Activated CD8-positive, alpha-beta memory T cell treated with anti-CD3 and anti-CD28 coated beads for 36 hours (primary cell): ENCODE measurements around the gene SUSD3. TPM values are rescaled to one million over a fixed set of nuclear protein-coding genes. Genes with fewer than 3 reads are reported as not detected.

Experiments used
- CTCF ChIA-PET: fragments of 350-600 bp; sonication (Branson Sonifier 250); formaldehyde crosslinking; loops from one replicate; lab custom pipeline; 2021; ENCODE audit warnings: antibody characterized with exemption; lab: Charles Lee
- POLR2A ChIA-PET: fragments of 350-600 bp; sonication (Branson Sonifier 250); formaldehyde crosslinking; loops from one replicate; lab custom pipeline; 2021; ENCODE audit warnings: antibody characterized with exemption; lab: Charles Lee
- total RNA-seq, 2 experiments: library from RNA; stranded (reverse); gene quantifications; one replicate each; pipeline ENCODE4 v1.2.3, GENCODE V29; 2021

SUSD3 gene
- total RNA-seq, 2 experiments from 2014 or later = 15.4 to 15.7 TPM

DNA sequence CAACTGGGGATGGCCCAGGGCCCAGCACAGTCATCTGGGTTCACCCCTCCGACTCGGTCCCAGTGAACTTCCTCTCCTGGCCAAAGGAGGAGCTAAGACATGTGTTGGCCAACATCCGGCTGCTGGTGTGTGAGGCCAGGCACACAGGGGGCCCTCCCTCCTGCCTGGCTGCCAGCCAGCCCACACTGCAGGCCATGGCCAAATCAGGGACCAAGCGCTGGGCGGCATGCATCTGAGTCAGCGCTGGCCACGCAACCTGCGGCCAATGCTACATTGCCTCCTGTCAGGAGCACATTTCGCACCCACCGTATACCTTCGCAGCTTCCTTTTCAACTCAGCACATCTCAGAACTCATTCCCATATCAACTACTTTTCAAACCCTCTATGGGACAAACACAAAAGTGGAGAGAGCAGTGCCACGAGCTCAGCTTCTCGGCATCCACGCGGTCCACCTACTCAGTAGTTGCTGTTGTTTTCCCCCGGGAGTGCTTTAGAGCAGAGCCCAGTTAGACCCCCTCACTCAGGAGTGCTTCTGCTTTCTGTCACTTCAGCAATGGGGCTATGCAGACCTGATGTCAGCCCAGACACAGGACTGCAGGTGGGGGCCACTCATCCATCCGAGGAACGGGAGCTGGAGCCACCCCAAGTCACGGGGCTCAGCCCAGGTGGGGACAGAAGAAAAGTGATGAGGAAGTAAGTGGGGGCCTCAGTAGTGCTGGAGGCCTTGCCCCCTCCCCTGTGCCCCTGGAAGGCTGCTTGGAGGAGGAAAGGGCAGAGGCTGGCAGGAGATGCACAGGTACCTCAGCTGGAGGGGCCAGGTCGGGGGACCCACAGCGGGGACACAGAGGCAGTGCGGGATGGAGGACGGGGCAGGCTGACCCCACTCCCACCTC is 61.7 kb downstream of the SUSD3 start:
- POLR2A ChIA-PET = interaction anchor here (1.7 kb wide), 1 partner anchor 14 kb away, joined by 10 read pairs; the partner anchor contains the start of gene NINJ1
- CTCF ChIA-PET = interaction anchor here (1.0 to 5.2 kb wide), 3 partner anchors 10 to 13 kb away, joined by 6 to 42 read pairs (median 13); no protein-coding TSS in a partner anchor

DNA sequence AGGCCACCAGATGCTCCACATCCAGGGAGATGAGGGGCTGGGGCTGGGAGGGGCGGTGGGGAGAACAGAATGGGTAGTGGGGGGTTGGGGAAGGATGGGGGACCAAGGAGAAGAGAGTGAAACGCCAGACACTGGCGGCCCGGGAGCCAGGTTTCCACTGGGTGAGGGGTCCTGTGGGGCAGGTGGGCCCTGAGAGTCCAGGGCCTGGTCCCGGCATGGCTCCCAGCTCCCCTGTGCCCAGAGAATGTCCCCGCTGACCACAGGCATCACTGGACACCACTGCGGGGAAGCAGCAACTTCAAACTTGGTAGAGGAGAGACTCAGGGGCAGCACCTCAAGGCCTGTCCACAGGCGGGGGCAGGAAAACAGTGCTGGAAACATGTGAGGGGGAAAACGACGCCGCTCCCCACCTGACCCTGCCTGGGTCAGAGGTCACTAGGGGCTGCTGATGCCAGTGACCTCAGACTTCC is 62.4 kb downstream of the SUSD3 start:
- POLR2A ChIA-PET = no interaction called here
- CTCF ChIA-PET = interaction anchor here (3.1 to 5.2 kb wide), 2 partner anchors 9 to 12 kb away, joined by 13 to 42 read pairs; no protein-coding TSS in a partner anchor

DNA sequence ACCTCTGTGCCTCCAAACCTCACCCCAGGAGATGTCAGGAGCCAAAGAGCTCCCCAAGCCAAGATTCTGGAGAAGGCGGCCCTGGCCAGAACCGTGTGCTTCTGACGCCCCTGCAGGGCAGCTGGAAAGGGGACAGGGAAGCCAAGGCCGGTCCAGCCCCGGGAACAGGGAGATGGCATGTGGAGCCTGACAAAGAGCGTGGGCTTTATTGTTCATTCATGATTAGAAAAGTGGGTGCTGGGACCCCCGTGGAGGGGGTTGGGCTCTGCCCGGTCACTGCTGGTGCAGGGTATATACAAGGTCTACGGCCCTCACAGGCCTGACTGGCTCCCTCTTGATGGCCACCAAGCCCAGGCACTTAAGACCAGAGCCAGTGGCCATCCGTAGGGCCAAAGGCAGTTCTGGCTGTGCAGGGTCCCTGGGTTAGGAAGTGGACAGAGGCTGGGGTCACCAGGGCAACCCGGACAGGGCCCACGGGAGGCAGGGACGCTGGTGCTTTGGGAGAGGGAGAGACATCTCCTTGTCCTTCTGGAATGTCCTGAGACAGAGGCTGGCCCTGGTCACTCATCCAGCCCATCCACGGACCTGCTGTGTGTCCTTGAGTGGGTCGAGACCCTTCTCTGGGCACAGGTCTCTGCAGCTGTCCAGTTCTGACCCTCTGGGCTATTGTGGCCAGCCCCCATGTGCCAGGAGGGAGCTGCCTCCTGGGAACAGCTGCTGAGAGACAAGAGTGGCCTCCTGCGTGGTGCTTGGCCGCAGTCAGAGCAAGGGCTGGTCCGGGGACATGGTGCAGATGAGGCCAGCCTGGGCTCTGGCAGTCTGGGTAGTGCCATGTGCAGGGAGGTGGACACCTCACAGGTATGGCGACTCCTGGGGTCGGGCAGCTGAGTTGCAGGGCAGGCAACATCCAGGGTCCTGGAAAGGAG is 63.1 kb downstream of the SUSD3 start:
- POLR2A ChIA-PET = no interaction called here
- CTCF ChIA-PET = interaction anchor here (3.1 to 5.2 kb wide), 2 partner anchors 8 to 13 kb away, joined by 13 to 42 read pairs; no protein-coding TSS in a partner anchor

DNA sequence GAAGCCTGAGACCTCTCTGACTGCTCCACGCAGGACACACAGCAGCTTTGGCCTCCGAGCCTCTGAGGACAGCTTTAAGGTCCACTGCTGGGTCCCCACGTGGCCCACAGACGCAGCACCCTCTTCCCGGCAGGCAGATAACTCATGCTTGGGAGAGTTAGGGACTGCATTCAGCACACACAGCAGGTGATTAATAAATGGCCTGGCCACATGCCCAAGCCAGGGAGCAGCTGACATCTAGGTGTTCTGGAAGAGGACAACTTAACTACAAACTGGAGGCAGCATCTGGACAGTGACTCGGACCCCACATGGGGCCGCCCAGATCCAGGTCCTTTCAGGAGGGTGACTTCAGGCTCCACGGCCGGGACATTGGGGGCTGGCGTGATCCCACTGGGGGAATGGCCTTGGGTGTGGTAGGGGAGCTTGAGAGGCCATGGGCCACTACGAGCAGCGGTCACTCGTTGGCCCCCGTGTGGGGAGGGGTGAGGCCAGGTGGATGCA is 64.3 kb downstream of the SUSD3 start:
- CTCF ChIA-PET = interaction anchor here (1.6 kb wide), 1 partner anchor 14 kb away, joined by 7 read pairs; no protein-coding TSS in a partner anchor
- POLR2A ChIA-PET = no interaction called here

DNA sequence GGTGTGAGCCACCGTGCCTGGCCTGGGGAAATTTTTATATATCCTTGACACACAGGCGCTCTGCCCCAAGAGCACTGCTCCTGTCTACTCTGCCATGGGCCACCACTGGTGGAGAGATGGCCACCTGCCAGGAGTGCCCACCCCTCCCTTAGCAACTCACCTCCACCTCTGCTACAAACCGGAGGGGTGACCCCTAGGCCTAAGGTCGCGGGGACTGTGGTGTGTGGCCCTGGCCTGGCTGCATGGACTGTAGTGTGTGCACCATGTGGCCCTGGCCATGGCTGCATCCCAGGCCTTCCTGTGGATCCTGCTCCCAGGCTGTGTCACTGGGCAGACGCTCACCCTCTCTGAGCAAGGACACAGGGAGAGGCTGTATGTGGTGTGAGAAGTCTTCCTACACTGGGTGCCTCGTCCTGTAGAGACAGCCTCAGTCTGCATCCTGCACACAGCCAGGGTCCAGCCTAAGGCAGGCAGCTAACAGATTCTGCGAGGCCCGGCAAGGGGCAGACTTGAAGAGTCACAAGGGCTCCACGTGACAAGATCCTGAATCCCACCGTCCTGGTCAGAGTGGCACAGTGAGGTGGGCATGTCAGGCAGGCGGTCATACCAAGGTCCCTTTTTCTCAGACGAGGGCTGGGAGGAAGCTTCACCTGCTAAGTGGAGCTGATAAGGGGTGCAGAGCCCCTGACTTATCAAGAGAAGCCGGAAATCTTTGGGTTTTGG is 65.2 kb downstream of the SUSD3 start:
- POLR2A ChIA-PET = interaction anchor here (0.9 kb wide), 1 partner anchor 10 kb away, joined by 3 read pairs; the partner anchor contains the start of gene NINJ1
- CTCF ChIA-PET = interaction anchor here (0.8 to 1.6 kb wide), 2 partner anchors 15 kb away, joined by 3 to 7 read pairs; no protein-coding TSS in a partner anchor

DNA sequence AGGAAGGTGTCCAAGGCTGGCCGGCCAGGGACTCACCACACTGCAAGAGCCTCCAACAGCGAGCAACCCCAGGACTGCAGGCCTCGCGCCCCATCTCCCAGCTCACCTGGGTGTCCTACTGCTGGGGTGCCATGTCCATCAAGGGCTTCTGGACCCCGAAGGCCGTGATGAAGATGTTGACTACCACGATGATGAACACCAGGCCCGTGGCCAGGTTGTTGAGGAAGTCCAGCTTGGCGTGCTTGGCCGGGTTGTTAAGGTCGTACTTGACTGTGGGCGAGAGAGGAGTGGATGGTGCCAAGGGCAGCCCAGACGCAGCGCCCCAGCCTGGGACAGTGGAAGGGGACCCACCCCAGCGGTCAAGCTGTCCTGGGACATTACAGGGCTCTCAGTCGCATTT is 66.3 kb downstream of the SUSD3 start:
- ChIA-PET CTCF (interaction anchor here (0.8 to 3.5 kb wide), 2 partner anchors 16 to 17 kb away, joined by 3 to 24 read pairs; no protein-coding TSS in a partner anchor), POLR2A (interaction anchor here (0.9 kb wide), 1 partner anchor 9 kb away, joined by 3 read pairs; the partner anchor contains the start of gene NINJ1)

DNA sequence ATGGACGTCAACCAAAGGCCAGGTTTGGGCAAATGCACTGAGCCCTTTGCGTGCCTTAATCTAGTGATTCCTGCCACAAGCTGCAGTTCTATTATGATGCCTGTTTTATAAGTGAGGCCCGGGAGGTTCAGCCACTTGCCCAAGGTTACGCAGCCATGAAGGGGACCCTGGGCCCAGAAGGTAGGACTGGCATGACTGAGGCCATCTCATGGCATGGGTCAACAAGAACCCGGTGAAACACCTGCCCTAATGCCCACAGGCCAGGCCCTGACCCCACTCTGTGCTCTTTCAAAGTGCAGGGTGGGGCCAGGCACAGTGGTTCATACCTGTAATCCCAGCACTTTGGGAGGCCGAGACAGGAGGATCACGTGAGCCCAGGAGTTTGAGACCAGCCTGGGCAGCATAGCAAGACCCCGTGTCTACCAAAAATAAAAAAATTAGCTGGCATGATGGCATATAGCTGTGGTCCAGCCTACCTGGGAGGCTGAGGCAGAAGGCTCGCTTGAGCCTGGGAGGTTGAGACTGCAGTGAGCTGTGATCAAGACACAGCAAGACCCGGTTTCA is 66.9 kb downstream of the SUSD3 start:
- ChIA-PET POLR2A (interaction anchor here (0.7 kb wide), 2 partner anchors 9 to 11 kb away, joined by 3 to 10 read pairs; partner anchors contain the start of gene NINJ1), CTCF (interaction anchor here (3.5 kb wide), 1 partner anchor 17 kb away, joined by 24 read pairs; no protein-coding TSS in a partner anchor)

DNA sequence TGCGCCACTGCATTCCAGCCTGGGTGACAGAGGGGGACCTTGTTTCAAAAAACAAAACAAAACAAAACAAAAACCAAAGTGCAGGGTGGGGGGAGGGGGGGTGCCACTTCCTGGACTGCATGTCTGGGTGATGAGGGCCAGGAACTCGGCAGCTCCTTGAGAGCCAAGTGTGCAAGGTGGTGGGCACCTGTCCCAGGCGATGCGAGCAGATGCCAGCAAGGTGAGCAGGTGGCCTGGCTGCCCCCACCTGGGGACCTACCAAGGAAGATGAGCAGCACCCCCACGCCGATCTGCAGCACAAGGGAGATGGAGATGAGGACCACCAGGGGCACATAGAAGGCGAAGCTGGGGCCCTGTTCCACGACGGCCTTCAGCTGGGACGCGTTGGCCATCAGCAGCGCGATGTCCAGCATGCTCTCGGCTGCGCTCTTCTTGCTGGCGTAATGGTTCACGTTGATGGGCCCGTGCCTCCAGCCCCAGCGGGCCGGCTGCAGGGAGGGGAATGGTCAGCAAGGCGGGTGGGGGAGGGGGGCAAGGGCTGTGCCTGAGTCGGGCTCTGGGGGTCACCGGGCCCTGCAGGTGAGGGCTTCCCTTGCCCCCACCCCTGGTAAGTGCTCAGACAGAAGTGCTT is 67.8 kb downstream of the SUSD3 start:
- ChIA-PET POLR2A (interaction anchor here (0.7 kb wide), 1 partner anchor 12 kb away, joined by 10 read pairs; no protein-coding TSS in a partner anchor), CTCF (interaction anchor here (0.6 to 3.5 kb wide), 2 partner anchors 18 to 138 kb away, joined by 3 to 24 read pairs; no protein-coding TSS in a partner anchor)

DNA sequence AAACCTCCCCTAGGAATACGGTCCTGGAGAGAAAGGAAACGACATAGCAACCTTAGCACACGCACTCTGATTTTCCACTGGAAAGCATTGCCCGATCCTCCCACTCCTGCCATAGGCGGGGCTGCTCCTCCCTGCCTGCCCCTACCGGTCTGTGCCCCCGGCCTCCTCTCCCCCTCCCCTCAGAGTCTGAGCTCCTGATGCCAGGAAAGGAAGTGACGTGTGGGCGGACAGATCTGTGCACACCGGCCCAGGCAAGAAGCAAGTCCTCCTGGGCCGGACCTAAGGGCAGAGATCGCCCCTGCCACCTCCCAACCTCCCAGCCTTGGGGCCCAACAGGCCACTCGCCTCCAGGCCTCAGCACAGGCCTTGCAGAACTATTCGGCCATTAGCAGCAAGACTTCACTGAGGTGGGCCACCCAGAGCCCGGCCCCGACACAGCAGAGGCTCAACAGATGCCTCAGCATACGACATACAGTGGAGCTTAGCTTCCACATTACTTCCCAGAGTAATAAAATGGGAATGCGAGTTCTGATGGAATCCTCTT is 68.4 kb downstream of the SUSD3 start:
- POLR2A ChIA-PET = no interaction called here
- CTCF ChIA-PET = interaction anchor here (3.5 kb wide), 1 partner anchor 19 kb away, joined by 24 read pairs; no protein-coding TSS in a partner anchor

DNA sequence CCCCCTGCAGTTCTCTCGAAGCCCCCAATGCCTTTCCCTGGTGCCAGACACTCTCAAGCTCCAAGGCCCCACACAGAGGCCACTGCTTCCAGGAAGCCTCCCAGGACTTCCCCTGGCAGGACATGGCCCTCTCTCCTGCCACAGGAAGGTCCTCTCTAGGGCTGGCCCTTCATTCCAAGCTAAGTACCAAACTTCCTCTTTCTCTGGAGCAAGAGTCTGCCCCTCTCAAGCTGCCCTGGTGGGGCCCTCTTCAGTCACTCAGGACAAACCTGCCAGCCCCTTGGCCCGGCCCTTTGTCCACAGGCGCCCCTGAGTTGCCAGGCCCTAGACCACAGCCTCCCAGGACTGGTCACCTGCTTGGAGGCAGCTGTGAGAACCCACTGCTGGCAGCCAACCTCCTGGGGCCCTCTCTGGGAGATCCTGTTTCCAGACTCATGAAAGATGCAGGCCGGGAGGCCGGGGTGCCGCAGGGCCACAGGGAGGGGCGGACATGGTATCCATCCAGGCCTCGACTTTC is 69.0 kb downstream of the SUSD3 start:
- CTCF ChIA-PET = interaction anchor here (3.5 kb wide), 1 partner anchor 19 kb away, joined by 24 read pairs; no protein-coding TSS in a partner anchor
- POLR2A ChIA-PET = no interaction called here

DNA sequence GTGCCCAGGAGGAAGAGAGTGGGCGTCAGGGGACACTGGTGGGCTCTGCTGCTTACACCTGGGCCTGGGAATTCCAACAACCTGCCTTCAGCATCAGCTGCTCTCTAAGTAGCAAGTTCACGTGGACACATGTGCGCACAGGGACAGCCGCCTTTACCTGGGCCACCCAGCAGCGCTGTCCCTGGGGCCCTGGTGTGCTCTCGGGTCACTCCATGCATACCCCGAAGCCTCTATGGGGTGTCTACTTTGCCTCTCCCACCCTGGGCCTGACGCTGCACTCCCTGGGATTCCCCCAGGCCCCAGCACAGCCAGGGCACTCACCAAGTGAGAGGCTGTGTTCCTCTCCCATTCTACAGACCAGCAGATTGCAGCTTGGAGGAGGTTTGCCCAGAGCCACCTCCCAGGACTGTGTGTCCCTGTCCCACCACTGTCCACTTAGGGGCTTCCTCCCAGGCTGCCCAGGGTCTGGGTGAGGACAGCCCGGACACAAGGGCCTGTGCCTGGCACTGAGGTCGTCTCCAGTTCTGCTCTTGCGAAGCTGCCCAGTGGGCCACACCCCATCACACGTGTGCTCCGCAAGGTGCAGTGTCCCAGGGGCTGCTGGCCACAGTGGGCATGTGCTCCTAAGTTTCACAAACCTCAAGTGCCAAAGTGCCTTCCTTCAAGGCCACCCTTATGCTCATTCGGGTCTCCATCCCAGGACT is 69.7 kb downstream of the SUSD3 start:
- ChIA-PET POLR2A (no interaction called here), CTCF (interaction anchor here (1.1 to 4.1 kb wide), 4 partner anchors 8 to 20 kb away, joined by 3 to 24 read pairs (median 9); no protein-coding TSS in a partner anchor)

DNA sequence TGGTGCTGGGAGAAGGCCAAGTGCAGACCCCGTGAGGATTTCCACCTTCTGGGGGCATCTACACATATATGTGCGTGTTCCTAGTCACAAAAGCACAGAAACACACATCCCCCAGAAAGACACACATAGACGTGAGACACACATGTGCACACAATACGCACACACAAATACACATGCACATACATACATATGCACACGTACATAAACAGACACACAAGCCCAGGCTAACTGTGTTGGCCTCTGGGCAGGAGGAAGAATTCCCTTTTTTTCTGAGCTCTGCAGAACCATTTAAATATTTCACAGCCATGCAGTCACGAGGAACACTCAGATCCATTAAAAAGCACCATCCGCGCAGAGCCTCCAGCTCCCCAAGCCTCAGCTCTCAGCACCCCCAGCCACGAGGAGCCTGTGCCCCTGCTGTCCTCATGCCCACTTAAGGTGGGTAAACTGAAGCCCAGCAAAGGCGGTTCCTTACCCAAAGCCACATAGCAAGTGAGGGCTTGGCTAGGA is 70.3 kb downstream of the SUSD3 start:
- ChIA-PET CTCF (interaction anchor here (1.1 to 4.1 kb wide), 6 partner anchors 9 to 172 kb away, joined by 3 to 13 read pairs (median 4); no protein-coding TSS in a partner anchor), POLR2A (no interaction called here)

DNA sequence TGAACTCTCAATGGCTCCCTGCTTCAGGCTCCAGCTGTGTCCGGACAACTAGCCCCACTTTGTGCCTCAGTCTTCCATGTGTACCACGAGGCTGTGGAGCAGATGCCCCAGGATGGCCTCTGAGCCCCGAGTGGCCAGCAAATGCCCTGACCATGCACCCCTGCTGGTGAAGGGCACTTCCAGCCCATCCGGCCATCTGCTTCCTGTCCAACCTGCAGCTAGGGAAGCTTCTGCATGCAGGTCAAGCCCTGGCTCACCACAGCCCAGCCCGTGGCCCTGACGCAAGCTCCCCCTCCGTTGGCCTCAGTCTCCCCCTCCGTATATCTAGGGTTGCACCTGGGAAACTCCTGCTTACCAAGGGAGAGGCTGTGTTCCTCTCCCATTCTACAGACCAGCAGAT is 70.8 kb downstream of the SUSD3 start:
- ChIA-PET CTCF (interaction anchor here (1.1 to 4.1 kb wide), 7 partner anchors 9 to 172 kb away, joined by 3 to 13 read pairs (median 4); no protein-coding TSS in a partner anchor), POLR2A (interaction anchor here (1.0 kb wide), 1 partner anchor 28 kb away, joined by 3 read pairs; no protein-coding TSS in a partner anchor)

DNA sequence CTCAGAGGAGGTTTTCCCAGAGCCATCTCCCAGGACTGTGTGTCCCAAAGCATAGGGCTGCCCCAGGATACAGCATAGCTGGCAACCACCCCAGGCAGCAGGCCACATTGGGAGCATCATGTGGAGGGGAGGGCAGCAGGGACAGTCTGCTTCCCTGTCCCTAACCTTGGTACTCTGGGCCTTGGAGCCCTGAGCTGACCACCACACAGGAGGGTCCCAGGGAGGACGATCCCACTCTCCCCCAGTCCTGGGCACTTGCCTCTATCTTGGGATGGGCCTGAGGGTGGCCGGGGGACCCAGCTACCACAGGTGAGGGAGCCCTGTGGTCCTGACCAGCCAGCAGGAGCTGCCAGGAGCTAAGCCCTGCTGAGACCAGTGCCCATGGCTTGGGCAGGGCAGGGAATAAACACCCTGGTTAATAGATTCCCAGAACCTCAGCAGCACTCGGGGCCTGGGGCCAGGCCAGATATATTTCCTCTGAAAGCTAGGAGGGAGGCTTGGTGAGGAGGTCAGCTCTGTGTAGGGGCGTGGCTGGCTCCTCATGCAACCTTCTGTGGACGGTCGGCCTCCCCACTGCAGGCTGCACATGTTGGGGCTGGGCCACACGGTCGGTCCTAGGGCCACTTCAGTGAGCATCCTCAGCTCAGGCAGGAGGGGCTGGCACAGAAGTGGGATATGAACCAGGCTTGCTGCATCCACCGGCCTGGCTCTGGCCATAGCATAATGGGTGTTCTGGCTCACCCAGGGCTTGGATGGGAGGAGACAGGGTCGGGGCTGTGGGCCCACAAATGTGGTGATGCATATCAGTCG is 71.4 kb downstream of the SUSD3 start:
- ChIA-PET POLR2A (interaction anchor here (1.0 kb wide), 1 partner anchor 27 kb away, joined by 3 read pairs; no protein-coding TSS in a partner anchor), CTCF (interaction anchor here (1.1 to 4.1 kb wide), 7 partner anchors 10 to 173 kb away, joined by 3 to 13 read pairs (median 4); no protein-coding TSS in a partner anchor)
